Kidney (tissue), 14 donors: ENCODE measurements around the gene HTT-AS. TPM values are rescaled to one million over a fixed set of nuclear protein-coding genes. Genes with fewer than 3 reads are reported as not detected.
"Not testable (repeated sequence)": the region's sequence is repeated elsewhere in the genome, so short reads cannot be mapped to it uniquely, and the experiment has no call there.

ENCODE experiments used
- DNase-seq, 5 donors: peaks; one replicate each; pipeline ENCODE4 v3.0.0-alpha.2; 2013 to 2020
- FAIRE-seq: peaks from 2 replicates; lab custom pipeline; 2012; peaks lifted over from hg19 to GRCh38; lab: Jason Lieb, UNC
- H3K27ac ChIP-seq, 2 donors: one replicate each; pipeline ENCODE4 v1.7.0; 2013; ENCODE audit warnings: low read depth in 2 of 2, low read length in 2 of 2, inconsistent platforms in 1 of 2
- H3K27me3 ChIP-seq: one replicate; pipeline ENCODE4 v1.7.1; 2013; ENCODE audit warnings: low read length, inconsistent platforms; ENCODE audit not compliant: control insufficient read depth, insufficient read depth
- H3K36me3 ChIP-seq, 3 donors: one replicate each; pipeline versions ENCODE4 v1.7.0 to v1.7.1; 2013; ENCODE audit warnings: low read length in 3 of 3, control low read depth in 1 of 3, inconsistent platforms in 1 of 3; ENCODE audit not compliant: insufficient read depth in 3 of 3, control insufficient read depth in 2 of 3
- H3K4me1 ChIP-seq, 3 donors: one replicate each; pipeline versions ENCODE4 v1.7.0 to v1.7.1; 2013; ENCODE audit warnings: low read length in 3 of 3, inconsistent platforms in 1 of 3, low read depth in 1 of 3; ENCODE audit not compliant: control insufficient read depth in 2 of 3, insufficient read depth in 2 of 3
- H3K4me3 ChIP-seq, 3 donors: one replicate each; pipeline versions ENCODE4 v1.7.0 to v1.8.1; 2013; ENCODE audit warnings: low read length in 3 of 3, control low read depth in 1 of 3, inconsistent platforms in 1 of 3
- H3K9ac ChIP-seq, 3 donors: one replicate each; pipeline versions ENCODE4 v1.7.0 to v1.7.1; 2013; ENCODE audit warnings: low read length in 3 of 3, control low read depth in 1 of 3, inconsistent platforms in 1 of 3
- H3K9me3 ChIP-seq, 3 donors: one replicate each; pipeline versions ENCODE4 v1.7.0 to v1.7.1; 2013; ENCODE audit warnings: low read length in 3 of 3, control low read depth in 1 of 3, inconsistent platforms in 1 of 3; ENCODE audit not compliant: control insufficient read depth in 2 of 3, insufficient read depth in 1 of 3
- CTCF ChIP-seq: IDR thresholded peaks from 3 replicates; pipeline ENCODE4 v1.5.1; 2012; ENCODE audit warnings: mild to moderate bottlenecking, moderate library complexity, borderline replicate concordance; ENCODE audit not compliant: insufficient read depth; ENCODE audit errors: extremely low read depth
- intact Hi-C: fragments of 100-400 bp; cut with DNase I; formaldehyde crosslinking; loops from one replicate; pipeline ENCODE4 v1.11.1; 2022
- polyA plus RNA-seq: library from polyadenylated mRNA; stranded (reverse); fragments of 350-450 nt; fragmentation: Illumina TruSeq; extraction: RNeasy Lipid Tissue Mini Kit (QIAGEN cat#74804); gene quantifications from one replicate; pipeline ENCODE4 v1.2.3, GENCODE V29; 2014; ENCODE audit warnings: low read depth, low replicate concordance; ENCODE audit not compliant: insufficient read depth
- total RNA-seq: library from RNA; stranded (reverse); fragmentation: NEBNext Ultra II Directional; extraction: Animal tissue kit (Norgen Biotek cat#: 25700); gene quantifications from one replicate; pipeline ENCODE4 v1.2.1, GENCODE V29; 2021
- donor health status: control.
- donor health status: control.
- donor health status: control.
- donor health status: control.
- donor health status: control.
- donor health status: DM: yes; HTN: yes; CAD: no.
- donor health status: Normal renal cell carcinoma (clear cell type).

The HTT-AS gene
- total and polyA plus RNA-seq, 2 donors from 2014 or later = not detected

DNA sequence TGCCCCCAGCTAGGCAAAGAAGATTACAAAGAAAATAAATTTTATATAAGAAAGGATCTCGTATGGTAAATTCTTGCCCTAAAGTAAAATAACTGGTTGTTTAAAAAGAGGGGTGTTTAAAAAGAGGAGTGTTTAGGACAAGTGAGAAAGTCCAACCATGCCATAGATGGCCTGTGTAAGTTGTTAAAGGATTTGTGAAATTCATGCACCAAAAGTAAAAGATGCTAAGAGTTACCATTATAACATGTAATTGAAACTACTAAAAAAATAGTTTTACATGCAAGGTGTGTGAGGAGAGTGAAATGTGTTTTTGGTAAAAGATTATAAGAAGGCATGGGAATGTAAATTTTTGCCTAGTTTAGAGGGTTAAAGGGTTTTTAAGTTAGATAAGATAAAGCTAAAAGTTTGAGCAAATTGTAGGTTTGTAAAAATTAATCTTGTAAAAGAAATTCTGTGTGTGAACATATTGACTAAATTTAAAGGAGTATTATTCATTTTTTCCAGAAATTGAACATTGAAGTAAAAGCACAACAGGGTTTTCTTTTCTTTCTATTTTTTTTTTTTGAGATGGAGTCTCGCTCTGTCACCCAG, 20.1 kb downstream of the HTT-AS start:
- no peak for FAIRE-seq
- Histone ChIP-seq H3K4me1 (no peaks in the 10 kb centered on the region), H3K9me3 (no peaks in the 10 kb centered on the region), H3K36me3 (no peaks in the 10 kb centered on the region), H3K4me3 (no peak overlapping the region), H3K27ac (no peak overlapping the region), H3K27me3 (no peaks in the 10 kb centered on the region), H3K9ac (no peak overlapping the region)
- intact Hi-C loops = no loop called here
- no peak for TF ChIP-seq CTCF
- DNase-seq = no peak

- intact Hi-C loops = not testable (repeated sequence)
These were observed 23.0 kb downstream of the HTT-AS start for GRCh38 chr4:3051141-3051897.

DNA sequence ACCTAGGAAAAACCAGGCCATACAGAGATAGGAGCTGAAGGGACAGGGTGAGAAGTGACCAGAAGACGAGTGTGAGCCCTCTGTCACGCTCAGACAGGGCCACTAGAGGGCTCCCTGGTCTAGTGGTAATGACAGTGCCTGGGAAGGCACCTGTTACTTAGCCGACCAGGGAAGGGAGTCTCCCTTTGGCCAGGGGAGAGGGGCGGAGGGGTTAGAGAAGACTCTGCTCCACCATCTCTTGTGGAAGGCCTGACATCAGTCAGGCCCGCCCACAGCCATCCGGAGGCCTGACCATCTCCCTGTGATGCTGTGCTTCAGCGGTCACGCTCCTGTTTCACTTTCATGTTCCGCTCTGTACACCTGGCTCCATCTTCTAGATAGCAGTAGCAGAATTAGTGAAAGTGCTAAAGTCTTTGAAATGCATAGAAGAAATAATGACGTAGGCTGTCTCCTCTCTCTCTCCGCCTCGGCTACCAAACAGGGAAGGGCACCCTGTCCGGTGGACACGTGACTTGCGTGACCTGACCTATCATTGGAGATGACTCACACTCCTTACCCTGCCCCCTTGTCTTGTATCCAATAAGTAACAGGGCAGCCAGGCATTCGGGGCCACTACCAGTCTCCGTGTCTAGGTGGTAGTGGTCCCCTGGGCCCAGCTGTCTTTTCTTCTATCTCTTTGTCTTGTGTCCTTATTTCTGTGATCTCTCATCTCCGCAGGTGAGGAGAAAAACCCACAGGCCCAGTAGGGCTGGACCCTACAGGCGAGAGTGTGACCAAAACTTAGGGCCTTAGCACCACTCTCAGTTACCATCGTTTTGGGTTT, 26.7 kb downstream of the HTT-AS start:
- H3K36me3 ChIP-seq = no peaks in the 10 kb centered on the region
- H3K9ac ChIP-seq = peak overlapping the region in 2 of 3 donors; percentile 17 to 53
- no peaks in the 10 kb centered on the region for H3K9me3 ChIP-seq
- no peak overlapping the region for H3K27ac ChIP-seq
- TF ChIP-seq CTCF = peak; percentile 62
- no peaks in the 10 kb centered on the region for H3K27me3 ChIP-seq
- FAIRE-seq (peak; percentile 23), DNase-seq (peak; percentile 63 to 84 (median 76))
- no peaks in the 10 kb centered on the region for H3K4me1 ChIP-seq
- peak overlapping the region in 2 of 3 donors; percentile 53 to 65 for H3K4me3 ChIP-seq
- intact Hi-C loops = no loop called here

More at GRCh38 chr4:3051141-3051897, 23.0 kb downstream of the HTT-AS start:
- peak in 1 of 5 donors; percentile 13 for DNase-seq
- H3K36me3 ChIP-seq, H3K27me3 ChIP-seq, H3K9ac ChIP-seq, H3K9me3 ChIP-seq, H3K4me1 ChIP-seq, H3K27ac ChIP-seq, FAIRE-seq, H3K4me3 ChIP-seq: not testable (repeated sequence)

DNA sequence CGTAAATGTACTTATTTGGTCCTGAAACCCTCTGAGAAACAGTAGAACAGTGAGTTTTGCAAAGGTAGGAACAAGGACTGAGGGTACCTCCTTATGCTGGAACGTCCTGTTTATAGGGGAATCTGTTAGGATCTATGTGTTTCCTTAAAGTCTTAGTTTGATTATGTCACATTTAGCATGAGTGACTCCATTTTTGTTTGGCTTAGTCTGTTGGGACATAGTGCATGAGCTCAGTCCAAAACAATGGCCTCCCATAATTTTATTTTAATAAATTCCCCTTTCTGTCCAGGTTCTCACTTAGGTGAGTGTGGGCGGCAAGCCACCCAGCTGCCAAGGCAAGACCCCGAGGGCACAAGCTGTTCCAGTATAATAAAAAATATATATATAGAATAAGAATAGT, 27.7 kb downstream of the HTT-AS start:
- Histone ChIP-seq H3K9me3 (no peaks in the 10 kb centered on the region), H3K9ac (no peak overlapping the region), H3K27me3 (no peaks in the 10 kb centered on the region), H3K36me3 (no peaks in the 10 kb centered on the region), H3K4me1 (no peaks in the 10 kb centered on the region), H3K4me3 (no peak overlapping the region), H3K27ac (no peak overlapping the region)
- TF ChIP-seq CTCF = no peak
- intact Hi-C loops = no loop called here
- FAIRE-seq = no peak
- DNase-seq = peak in 1 of 5 donors; percentile 20
